ENCODE measurements around the gene TUBB1.

DNA sequence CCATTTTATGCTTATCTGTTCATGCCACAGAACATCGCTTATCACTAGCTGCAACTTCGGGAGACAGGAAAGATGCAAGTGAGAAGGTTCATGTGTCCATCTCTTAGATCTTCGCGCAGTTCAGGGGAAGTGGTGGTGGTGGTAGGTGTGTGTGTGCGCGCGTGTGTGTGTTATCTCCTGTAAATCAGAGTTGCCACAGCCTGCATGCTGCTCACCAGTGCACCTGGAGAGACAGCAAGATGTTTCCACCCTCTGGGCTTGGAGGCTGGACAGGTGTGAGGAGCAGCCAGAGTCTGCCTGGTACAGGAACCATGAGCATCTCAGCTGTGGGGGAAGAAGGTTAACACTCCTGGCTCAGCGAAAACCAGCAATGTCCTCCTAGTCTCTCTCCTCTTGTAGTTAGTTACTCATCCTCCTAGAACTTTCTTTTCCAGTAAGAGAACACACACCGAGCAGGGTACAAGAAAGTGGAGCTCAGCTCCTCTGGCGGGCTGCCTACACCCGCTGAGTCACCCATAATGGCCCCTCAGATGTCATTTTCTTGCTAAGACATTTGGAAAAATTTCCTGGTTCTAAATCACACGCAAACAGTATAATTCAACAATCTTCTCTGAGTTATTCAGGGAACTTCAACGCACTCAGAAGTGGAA is 5.1 kb upstream of the TUBB1 start:
- TF ChIP-seq, protein P1, sequence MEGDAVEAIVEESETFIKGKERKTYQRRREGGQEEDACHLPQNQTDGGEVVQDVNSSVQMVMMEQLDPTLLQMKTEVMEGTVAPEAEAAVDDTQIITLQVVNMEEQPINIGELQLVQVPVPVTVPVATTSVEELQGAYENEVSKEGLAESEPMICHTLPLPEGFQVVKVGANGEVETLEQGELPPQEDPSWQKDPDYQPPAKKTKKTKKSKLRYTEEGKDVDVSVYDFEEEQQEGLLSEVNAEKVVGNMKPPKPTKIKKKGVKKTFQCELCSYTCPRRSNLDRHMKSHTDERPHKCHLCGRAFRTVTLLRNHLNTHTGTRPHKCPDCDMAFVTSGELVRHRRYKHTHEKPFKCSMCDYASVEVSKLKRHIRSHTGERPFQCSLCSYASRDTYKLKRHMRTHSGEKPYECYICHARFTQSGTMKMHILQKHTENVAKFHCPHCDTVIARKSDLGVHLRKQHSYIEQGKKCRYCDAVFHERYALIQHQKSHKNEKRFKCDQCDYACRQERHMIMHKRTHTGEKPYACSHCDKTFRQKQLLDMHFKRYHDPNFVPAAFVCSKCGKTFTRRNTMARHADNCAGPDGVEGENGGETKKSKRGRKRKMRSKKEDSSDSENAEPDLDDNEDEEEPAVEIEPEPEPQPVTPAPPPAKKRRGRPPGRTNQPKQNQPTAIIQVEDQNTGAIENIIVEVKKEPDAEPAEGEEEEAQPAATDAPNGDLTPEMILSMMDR (conservative IDR thresholded peaks at IDR 0.05; ENCODE audit: low read depth, low read length) = no peak
- no peak for TF ChIP-seq EZH2 (IDR thresholded peaks at IDR 0.05; ENCODE audit: borderline replicate concordance, low read depth, low read length, poor library complexity, severe bottlenecking)

Measured in A673 (cell line).